KG1 (cell line): ENCODE results near the gene ITIH4.

Experiments
- DNase-seq: peaks from one replicate; lab custom pipeline; 2025; lab: John Stamatoyannopoulos, UW

The ITIH4 gene

GRCh38 chr3:52798376-52798977 lies 32.0 kb downstream of the ITIH4 start:
- DNase-seq: no peak

GRCh38 chr3:52796411-52796810 lies 34.1 kb downstream of the ITIH4 start:
- no peak for DNase-seq

GRCh38 chr3:52795298-52795900 lies 35.1 kb downstream of the ITIH4 start:
- no peak for DNase-seq

GRCh38 chr3:52794612-52795099 lies 35.8 kb downstream of the ITIH4 start, which contains the start of gene ITIH3:
Gene ITIH3 (plus strand): TSS chr3:52794796. CDS start chr3:52794804, 8 bp downstream.
- DNase-seq: no peak

- no peak for DNase-seq
Measured at GRCh38 chr3:52793702-52794611, 36.5 kb downstream of the ITIH4 start.

- DNase-seq: no peak
Measured at GRCh38 chr3:52792961-52793695, 37.3 kb downstream of the ITIH4 start.

GRCh38 chr3:52792413-52792812 lies 38.1 kb downstream of the ITIH4 start:
- no peak for DNase-seq

GRCh38 chr3:52791928-52792327 lies 38.5 kb downstream of the ITIH4 start:
- DNase-seq: no peak

- DNase-seq: no peak
Measured at GRCh38 chr3:52791366-52791765, 39.1 kb downstream of the ITIH4 start.

- DNase-seq: no peak
Measured at GRCh38 chr3:52790741-52791140, 39.7 kb downstream of the ITIH4 start.

GRCh38 chr3:52790337-52790736 lies 40.1 kb downstream of the ITIH4 start:
- DNase-seq: no peak

- DNase-seq: no peak
Measured at GRCh38 chr3:52789746-52790040, 40.8 kb downstream of the ITIH4 start.

GRCh38 chr3:52788890-52789745 lies 41.4 kb downstream of the ITIH4 start:
- DNase-seq: no peak

GRCh38 chr3:52787672-52788625 lies 42.5 kb downstream of the ITIH4 start:
- DNase-seq: no peak

- no peak for DNase-seq
Measured at GRCh38 chr3:52787246-52787645, 43.2 kb downstream of the ITIH4 start.

GRCh38 chr3:52786330-52787215 lies 43.9 kb downstream of the ITIH4 start:
- DNase-seq: no peak

- no peak for DNase-seq
Measured at GRCh38 chr3:52784931-52785590, 45.4 kb downstream of the ITIH4 start.

GRCh38 chr3:52784021-52784621 lies 46.4 kb downstream of the ITIH4 start:
- DNase-seq: no peak
